NCI-H2196 (cell line): ENCODE data around the gene CNTNAP1.
"Not testable (repeated sequence)": the region's sequence is repeated elsewhere in the genome, so short reads cannot be mapped to it uniquely, and the experiment has no call there.

Experiments used
- DNase-seq: peaks from one replicate; lab custom pipeline; 2025; ENCODE audit not compliant: unreplicated experiment; lab: John Stamatoyannopoulos, UW

CNTNAP1 gene

GRCh38 chr17:42723636-42724035, 41.3 kb downstream of the CNTNAP1 start:
- no peak for DNase-seq

GRCh38 chr17:42725143-42725542, 42.8 kb downstream of the CNTNAP1 start:
- no peak for DNase-seq

GRCh38 chr17:42740699-42741098, 58.4 kb downstream of the CNTNAP1 start:
- no peak for DNase-seq

- not testable (repeated sequence) for DNase-seq
Observed at GRCh38 chr17:42742916-42743315, 60.6 kb downstream of the CNTNAP1 start.

- no peak for DNase-seq
Observed at GRCh38 chr17:42743595-42744282, 61.4 kb downstream of the CNTNAP1 start.

GRCh38 chr17:42744283-42744805, 62.0 kb downstream of the CNTNAP1 start:
- DNase-seq: peak; percentile 68

GRCh38 chr17:42744806-42745617, 62.7 kb downstream of the CNTNAP1 start, which contains the start of gene EZH1:
EZH1 (minus strand) TSS chr17:42745040; CDS start chr17:42728941, 16,099 bp downstream.
- DNase-seq: peak; percentile 87

GRCh38 chr17:42748202-42748907, 66.0 kb downstream of the CNTNAP1 start:
- DNase-seq: no peak

GRCh38 chr17:42748908-42749798, 66.8 kb downstream of the CNTNAP1 start:
- no peak for DNase-seq
